Epithelial cell of proximal tubule (primary cell): Measurements from ENCODE around the gene ACADVL. TPM values are rescaled to one million over a fixed set of nuclear protein-coding genes. Genes with fewer than 3 reads are reported as not detected.

Experiments used
- DNase-seq: peaks from one replicate; pipeline ENCODE4 v3.0.0-alpha.2; 2011; ENCODE audit warnings: low read depth
- H3K4me3 ChIP-seq: 2 replicates; pipeline ENCODE4 v1.5.1; 2011; ENCODE audit warnings: low read depth, mild to moderate bottlenecking, low read length
- CTCF ChIP-seq: conservative IDR thresholded peaks from 2 replicates; pipeline ENCODE4 v1.5.1; 2012; ENCODE audit warnings: low read depth, mild to moderate bottlenecking, low read length
- total RNA-seq: library from RNA; depleted of rRNA; stranded (reverse); fragments of >200 nt; gene quantifications from 2 replicates; pipeline ENCODE4 v1.2.3, GENCODE V29; 2015

The ACADVL gene
- total RNA-seq, 1 donor from 2014 or later = 573 TPM

GRCh38 chr17:7215136-7215638, 4.6 kb upstream of the ACADVL start:
- H3K4me3 ChIP-seq = no peak overlapping the region
- no peak for TF ChIP-seq CTCF
- peak; percentile 68 for DNase-seq

GRCh38 chr17:7215652-7216180, 4.0 kb upstream of the ACADVL start:
- DNase-seq = no peak
- peak overlapping the region; percentile 65 for H3K4me3 ChIP-seq
- TF ChIP-seq CTCF = no peak

- no peak for DNase-seq
- H3K4me3 ChIP-seq = peak overlapping the region; percentile 65
- no peak for TF ChIP-seq CTCF
Measured at GRCh38 chr17:7216242-7217112, 3.3 kb upstream of the ACADVL start.

GRCh38 chr17:7217113-7217987, 2.4 kb upstream of the ACADVL start:
- peak overlapping the region; percentile 65 for H3K4me3 ChIP-seq
- no peak for TF ChIP-seq CTCF
- DNase-seq = no peak

- H3K4me3 ChIP-seq = no peak overlapping the region
- TF ChIP-seq CTCF = no peak
- no peak for DNase-seq
Measured at GRCh38 chr17:7218166-7218565, 1.6 kb upstream of the ACADVL start.

GRCh38 chr17:7218758-7219157, 980 bp upstream of the ACADVL start:
- no peak for TF ChIP-seq CTCF
- H3K4me3 ChIP-seq = peak overlapping the region; percentile 66
- no peak for DNase-seq
